Measurements from ENCODE around the gene FARS2. TPM values are rescaled to one million over a fixed set of nuclear protein-coding genes. Genes with fewer than 3 reads are reported as not detected.

FARS2 gene
- total RNA-seq, 1 donor from 2014 or later, result 19.5 TPM

DNA sequence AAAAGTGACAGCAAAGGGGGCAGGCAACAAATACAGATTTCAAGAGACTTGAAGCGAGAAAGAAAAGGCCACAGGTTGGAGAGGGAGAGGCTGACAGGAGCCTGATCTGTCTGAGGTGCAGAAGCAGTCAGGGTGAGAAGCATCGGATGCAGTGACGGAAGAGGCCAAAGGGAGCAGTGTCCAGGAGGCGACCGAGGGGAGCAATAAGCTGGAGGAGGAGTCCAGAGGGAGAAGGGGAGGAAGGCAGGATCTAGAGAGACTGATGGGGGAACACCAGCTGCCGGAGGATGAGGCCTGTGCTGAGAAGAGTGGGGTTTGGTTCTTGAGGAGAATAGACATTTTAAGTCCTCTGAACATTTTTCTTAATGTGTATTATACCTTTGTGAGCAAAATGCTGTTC is 23.8 kb downstream of the FARS2 start:
- intact Hi-C loops (cut with micrococcal nuclease), result no loop called here

DNA sequence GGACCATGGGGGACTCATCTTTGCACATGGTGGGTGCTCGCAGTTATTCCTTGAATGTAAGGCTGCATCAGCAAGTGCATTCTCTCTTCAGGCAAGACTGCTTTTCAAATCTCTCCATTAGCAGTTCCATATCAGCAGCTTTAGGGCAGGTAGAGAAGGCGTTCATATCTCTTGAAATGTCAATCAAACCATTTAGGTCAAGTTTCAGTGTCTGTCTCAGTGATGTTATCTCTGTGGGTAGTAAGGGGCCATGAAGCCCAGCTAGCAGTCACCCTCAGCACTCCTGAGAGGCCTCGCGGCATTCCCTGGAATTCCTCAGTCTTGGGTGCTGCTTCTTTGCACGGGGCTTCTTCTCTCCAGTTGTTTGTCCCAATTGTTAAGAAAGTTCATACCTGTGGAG is 24.2 kb downstream of the FARS2 start:
- intact Hi-C loops (cut with micrococcal nuclease), result no loop called here

DNA sequence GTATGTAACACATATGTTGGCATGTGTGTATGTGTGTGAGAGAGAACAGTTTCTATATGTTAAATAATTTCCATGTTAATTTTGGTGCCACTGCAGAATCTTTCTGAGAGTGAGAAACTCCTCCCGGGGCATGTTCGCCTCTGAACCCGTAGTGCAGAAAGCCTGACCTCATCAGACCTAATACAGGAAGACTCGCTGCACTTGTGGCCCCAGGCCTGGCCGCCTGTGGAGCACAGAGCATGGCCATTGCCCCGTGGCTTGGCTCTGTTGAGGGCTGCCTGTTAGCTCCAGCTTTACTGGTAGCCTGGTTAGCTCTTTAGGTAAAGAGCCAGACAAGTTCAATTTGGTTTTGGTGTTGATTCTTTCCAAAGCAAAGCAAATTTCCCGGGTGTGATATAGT is 25.5 kb downstream of the FARS2 start:
- intact Hi-C loops (cut with micrococcal nuclease), result no loop called here

DNA sequence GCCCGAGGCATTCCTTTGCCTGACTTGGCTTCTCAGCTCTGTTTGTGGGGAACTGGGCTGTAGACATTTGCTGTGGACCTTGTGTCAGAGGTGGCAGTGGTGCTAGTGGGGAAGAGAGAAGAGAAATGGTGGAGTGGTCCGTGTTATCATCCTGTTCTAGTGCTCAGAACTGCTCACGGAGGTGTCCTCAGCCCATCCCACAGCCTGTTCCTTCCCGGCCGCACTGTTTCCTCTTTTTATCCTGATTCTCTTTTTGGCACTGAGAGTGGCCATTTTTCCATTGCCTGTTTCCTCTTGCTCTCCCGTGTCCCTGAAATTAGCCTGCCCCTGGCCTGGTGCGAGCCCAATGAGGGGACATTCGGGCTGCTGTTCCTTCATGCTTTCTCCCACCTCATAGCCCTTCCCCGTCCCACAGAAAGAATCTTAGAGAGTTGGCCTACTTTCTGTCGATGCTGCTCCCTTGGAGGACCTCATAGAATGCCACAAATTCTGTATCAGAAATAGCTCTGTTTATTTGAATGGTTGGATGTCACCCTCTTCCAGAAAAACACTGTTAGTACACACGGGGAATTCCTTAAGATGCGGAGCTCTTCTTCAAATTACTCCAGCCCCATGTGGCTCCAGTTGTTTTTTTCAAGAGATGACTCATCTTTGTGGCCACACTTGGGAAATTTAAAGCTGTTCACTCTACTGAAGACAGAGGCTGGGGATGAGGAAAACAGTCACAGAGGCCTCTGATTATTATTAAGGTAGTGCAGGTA is 26.1 kb downstream of the FARS2 start:
- intact Hi-C loops (cut with micrococcal nuclease), result no loop called here

DNA sequence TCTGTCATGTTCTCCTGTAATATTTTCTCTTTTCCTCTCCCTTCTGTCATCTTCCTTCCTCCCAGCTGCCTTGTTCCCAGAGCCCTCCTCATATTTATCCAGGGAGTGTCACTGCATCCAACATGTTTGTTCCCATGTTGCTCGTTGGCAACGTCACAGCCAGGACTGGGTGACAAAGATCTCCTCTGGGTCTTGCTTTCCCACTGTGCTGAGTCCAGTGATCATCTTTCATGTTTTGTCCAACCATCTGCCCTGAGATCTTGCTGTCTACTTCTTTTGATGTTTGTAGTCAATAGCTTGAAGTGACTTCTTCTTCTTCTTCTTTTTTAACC is 26.6 kb downstream of the FARS2 start:
- intact Hi-C loops (cut with micrococcal nuclease), result no loop called here

DNA sequence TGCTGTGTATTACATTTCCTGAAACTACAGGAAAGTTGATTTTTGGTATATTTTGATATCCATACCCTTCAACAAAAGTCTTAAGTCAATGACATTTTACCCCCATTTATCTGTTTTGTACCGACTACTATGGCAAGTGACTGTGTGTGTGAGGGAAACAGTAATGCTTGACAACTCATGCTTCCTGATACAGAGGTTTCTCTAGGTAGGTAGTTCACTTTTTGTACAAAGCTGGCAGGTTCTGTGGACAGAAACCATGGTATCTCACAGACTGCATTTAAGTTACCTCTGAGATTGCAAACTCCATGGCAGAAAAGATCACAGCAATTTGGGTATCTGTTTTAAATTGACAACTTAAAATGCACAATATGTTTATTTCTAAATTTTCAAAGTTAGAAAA is 28.8 kb downstream of the FARS2 start:
- intact Hi-C loops (cut with micrococcal nuclease), result no loop called here

DNA sequence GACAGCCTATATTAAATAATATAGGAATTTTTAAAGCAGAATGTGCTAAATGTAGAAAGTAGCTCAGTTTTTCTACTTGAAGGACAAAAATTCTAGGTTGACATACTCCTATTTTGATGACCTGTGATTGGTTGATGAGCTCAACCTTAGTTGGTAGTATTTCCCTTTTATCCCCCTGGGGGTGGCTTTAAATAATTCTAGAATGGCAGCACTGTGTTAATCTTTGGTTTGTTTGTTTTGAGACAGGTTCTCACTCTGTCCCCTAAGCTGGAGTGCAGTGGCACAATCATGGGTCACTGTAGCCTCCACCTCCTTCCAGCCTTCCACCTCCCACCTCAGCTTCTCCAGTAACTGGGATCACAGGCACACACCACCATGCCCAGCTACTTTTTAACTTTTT is 29.2 kb downstream of the FARS2 start:
- intact Hi-C loops (cut with micrococcal nuclease), result no loop called here

DNA sequence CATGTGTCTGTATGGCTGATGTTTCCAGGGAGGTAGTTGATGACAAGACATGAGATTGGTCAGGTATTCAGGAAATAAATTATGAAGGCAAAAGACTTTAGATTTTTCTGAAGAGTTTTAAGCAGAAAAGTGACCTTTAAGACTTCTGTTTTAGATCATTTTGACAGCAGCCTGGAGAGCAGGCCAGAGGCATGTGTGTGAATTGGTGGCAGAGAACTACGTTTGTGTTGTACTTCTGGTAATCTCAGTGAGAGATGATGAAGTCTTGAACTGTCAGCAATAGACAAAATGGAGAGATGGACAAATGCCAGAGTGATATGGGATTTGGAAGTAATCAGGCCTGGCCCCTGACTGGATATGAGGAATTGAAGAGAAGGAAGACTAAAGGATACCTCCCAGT is 30.8 kb downstream of the FARS2 start:
- intact Hi-C loops (cut with micrococcal nuclease), result no loop called here

DNA sequence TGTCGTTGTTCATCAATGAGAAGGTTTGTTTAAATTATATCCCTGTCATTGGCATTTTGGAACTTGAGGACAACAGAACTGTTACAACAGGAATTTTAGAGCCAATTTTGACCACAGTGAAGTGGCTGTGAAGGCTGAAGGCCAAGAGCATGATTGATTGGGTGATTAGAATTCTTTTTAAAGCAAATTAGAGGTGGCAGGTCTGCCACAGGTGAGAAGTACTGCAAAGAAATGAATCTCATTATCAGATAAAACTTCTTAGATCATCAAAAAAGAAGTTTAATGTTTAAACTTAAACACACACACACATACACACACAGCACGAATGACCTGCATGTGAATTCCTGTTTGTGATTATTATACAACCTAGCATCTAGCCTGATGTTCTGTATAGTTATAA is 32.4 kb downstream of the FARS2 start:
- intact Hi-C loops (cut with micrococcal nuclease), result no loop called here

DNA sequence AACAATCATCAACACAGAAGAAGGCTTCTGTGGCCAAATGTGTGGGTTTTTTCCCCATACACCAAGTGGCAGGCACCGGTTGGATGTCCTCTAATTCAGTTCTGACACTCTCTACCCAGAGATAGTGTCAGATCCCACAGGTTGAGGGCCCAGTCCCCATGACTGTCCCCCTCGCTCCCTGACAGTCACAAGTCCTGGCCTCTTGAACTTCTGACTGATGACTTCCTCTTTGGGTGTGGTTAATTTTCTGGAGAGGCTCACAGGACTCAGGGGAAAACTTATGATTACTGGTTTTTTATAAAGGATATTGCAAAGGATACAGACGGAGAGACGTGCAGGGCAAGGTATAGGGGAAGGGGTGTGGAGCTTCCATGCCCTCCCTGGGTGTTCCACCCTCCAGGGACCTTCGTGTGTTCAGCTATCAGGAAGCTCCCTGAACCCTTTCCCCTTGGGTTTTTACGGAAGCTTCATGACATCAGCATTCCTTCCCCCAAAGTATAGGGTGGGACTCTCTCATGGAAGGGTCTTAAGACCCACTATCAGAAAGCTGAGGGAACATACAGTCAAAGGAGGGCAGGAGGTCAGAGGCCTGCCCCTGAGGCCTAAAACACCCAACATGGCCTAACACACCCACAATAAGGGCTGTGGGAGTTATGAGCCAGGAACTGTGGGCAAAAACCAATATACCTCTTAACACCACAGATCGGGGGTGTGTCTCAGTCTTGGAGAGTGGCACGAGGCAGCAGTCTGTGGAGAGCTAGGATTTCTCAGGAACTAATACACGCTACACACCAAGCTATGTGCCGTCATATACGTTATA is 33.3 kb downstream of the FARS2 start:
- intact Hi-C loops (cut with micrococcal nuclease), result no loop called here

DNA sequence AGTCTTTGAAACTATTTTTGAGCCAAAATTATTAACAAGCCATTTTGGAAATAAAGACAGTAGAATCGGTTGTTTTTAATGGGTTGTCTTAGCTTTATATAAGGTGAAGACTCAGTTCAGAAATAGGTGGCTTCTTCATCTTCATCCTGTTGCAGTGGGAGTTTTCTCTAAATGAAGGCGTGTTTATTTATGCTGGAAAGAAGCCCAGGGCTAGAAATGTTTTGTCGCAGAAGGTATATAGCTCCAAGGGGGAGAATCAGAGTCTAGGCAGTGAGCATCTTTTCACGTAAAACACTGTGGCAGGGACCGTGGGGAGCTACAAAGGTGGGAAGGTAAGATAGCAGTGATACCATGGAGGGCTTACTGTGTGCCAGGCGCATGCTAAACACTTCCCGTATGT is 34.3 kb downstream of the FARS2 start:
- intact Hi-C loops (cut with micrococcal nuclease), result no loop called here

DNA sequence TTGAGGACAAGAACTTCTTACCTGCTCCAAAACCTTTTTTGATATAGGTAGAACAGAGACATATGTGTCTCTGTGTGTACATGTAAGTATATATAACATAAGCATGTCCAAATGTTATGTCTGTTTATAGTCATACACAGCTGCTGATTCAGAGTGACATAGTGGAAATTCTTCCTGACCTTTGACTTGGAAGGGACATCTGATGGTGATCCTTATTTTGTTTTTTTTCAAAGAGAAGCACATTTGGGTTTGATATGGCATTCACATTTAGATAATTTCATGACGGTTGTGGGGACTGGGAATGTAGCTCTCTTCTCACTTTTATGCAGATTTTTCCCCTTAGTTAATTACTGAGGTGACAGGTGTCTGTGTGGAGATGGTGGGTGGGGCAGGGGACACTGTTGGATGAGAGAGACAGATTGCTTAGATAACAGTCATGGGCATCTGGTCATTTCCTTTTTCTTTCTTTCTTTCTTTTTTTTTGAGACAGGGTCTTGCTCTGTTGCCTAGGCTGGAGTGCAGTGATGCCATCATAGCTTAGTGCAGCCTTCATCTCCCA is 39.0 kb downstream of the FARS2 start:
- intact Hi-C loops (cut with micrococcal nuclease), result no loop called here

DNA sequence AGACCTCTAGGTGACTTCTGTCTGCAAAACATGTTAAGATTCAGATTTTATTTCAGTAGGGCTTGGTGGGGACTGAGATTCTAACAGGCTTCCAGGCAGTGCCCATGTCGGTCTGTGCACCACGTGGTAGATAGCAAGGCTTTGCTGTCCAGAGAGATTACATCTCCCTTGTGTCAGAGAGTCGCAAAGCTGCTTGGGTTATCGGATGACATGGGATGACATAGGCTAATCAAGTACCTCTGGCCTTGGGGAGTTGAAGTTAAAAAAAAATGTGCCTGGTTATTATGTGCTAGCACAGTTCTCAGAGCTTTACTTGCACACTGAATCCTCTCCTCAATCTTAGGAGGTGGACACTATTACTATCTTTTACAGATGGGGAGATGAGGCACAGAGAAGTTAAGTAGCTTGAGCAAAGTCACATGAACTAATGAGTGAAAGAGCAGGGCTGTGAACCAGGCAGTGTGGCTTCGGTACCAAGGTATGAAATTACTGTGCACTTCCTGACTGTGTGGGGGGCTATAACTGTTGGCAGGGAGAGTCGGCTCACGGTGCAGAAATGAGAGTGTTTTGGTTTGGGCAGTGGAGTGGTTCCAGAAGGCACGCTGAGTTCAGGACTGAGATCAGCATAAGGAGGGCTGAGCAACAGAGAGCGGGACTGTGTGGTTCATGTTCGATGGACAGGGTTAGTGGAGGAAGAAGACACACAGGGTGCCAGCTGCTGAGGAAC is 41.1 kb downstream of the FARS2 start:
- intact Hi-C loops (cut with micrococcal nuclease), result loop anchor here (2.0 kb wide), 2 partner anchors 22 to 42 kb away; partner anchors contain the start of genes FARS2 and LYRM4

DNA sequence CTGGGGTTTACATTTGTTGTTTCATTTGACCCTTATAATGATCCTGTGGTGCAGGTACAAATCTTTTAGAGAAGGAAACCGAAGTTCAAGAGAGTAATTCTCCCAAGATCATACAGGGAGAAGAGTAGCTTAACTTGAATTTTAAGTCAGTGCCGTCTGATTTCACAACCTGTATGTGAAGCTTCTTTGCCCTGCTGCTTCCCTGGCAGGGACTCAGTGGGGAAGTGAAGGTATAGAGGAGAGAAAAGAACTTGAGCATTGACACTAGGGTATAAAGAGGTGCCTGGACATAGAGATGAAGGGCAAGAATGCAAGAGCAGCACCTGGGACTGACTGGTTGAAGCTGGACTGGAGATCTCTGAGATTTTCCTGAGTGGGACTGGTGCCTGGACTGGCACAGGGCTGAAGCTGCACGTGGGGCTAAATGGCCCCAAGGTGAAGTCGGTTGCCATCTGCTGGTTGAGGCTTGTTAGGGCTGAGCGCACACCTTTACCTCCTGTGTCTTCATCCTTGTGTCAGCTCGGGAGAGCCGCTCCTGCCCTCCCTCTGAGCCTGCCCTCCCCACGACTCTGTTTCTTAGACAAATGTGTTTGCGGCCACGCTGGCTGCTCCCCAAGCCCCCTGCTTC is 41.8 kb downstream of the FARS2 start:
- intact Hi-C loops (cut with micrococcal nuclease), result loop anchor here (1.0 to 2.0 kb wide), 4 partner anchors 22 to 160 kb away; partner anchors contain the start of genes FARS2 and LYRM4

DNA sequence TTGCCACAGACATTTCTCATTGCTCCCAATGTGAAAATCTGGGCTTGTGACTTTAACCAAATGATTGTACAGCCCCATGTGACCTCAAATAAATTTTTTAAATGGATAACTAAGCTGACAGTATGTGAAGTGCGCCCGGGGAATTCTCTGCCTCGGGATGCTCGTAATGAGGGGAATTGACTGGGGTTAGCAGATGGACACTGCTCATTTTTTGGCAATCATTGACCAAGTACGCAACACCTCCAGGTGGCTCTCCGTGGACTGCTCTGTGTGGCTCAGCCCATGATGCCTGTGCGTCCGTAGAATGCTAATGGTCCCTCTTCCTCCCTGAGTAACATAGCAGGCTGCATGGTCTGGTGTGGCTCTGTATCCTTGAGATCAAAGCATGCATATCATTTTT is 42.4 kb downstream of the FARS2 start:
- intact Hi-C loops (cut with micrococcal nuclease), result loop anchor here (1.0 to 2.0 kb wide), 4 partner anchors 23 to 160 kb away; partner anchors contain the start of genes FARS2 and LYRM4

DNA sequence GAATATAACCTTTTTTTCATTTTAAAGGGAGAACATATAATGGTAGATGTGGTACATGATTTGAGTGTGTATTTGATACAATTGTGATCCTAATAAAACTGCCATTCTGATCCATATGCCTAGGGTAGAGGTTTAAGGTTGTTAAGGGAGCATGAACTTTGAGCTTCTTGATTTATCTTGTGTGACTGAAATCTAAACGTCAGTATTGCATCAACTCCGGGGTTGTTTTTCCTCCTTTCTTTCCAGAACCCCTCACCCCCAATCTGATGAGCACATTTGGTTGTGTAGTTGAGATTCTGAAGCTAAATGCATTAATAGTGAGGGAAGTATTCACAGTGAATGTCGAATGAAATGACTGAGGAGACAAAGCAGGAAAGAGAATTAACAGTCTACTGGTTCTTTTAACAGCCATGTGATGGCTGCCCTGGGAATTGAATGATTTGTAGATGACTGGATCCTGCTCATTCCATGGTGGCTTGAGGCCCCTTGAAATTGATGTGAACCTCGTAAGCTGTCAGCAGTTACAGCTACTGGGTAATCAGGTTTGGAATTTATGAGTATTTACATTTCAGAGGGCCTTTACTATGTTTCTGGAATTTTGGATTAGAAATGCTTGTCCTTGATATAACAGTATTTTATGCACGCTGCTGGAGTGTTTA is 44.8 kb downstream of the FARS2 start:
- intact Hi-C loops (cut with micrococcal nuclease), result no loop called here

DNA sequence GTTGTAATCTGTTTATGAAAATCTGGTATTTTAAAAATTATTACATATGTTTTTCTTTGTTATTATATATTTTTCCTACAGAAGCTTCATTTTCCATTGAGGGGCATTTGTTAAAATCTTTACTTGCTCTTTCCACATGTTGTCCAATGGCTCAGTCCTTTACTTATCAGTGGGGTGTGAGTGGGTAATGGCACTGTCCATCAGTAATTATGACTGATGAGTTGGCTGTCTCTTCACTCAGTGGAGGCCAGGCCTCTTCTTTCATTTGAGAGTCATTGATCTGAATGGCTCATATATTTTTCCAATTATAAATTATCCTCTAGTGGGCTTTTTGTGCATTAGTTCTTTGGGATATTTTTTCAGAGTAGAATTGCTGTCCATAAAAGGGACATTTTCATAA is 45.7 kb downstream of the FARS2 start:
- intact Hi-C loops (cut with micrococcal nuclease), result no loop called here

DNA sequence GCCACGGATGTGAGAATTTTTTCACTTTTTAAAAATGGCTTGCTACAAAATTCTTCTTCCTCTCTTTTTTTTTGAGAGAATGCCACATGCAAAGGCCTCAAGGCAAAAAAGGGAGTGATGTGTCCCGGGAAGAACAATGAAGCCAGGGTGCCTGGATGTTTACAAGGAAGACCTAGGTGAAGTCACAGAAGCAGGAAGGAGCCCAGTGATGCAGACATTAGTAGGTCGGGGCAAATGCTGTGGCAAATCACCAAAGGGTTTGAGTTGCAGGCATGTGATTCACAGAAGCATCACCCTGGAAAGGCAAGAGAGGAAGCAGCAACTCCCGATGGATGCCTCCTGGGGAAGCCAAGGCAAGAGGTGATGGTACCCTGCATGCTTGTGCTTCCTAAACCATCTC is 46.8 kb downstream of the FARS2 start:
- intact Hi-C loops (cut with micrococcal nuclease), result no loop called here

DNA sequence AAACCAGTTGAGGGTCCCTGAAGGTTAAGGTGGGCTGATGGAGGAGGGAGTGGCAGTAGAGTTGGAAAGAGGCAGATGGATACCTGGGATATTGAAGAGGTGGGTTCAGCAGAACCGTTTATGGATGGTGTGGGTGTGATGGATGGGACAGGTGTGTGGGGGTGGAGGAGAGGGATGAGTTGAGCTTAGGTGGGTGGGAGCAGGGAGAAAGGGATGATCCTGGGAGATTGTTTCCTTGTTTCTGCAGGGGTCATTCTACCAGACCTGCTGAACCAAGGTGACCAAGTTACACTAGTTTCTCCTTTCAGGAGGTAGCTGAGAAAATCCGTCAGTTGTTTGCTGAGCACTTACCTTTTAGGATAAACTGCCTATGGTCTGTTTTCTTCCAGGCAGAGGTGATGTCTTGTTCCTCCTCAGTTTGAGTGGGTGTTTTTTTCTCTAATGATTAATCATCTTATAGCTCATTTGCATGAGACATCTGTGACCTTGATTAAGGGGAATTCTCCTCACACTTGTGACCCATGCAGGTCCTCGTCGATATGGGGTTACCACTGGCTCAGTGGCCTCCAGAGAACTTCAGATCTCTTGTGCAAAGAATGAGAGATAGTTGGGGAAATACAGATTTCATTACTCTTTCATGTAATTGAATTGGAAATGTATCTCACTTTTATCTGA is 53.0 kb downstream of the FARS2 start:
- intact Hi-C loops (cut with micrococcal nuclease), result no loop called here

DNA sequence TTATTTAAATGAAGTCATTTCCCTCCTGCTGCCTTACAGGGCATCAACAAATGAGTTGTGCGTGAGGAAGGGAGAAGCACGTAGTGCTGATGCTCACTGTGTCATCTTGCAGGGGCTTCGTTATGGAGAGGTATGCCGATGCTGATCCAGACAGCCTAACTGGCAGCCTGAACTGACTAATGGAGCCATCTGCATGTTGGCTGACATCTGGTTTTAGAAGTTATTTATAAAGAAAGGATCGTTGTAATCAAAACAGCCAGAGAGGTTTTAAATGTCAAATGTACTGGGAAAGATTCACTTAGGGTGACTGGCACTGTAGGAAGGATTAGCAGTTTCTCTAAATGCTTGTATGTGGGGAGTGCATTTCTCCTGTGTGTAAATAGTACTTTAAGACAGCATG is 54.6 kb downstream of the FARS2 start:
- intact Hi-C loops (cut with micrococcal nuclease), result no loop called here

Data from T-helper 2 cell treated with Interferon-gamma antibody and Interleukin-4, amounts not matched to agents 100 ng/mL and 5 ng/mL, for 36 hours (primary cell).